Thoracic aorta (tissue), 2 donors: ENCODE results near the gene PTPRE. TPM values are rescaled to one million over a fixed set of nuclear protein-coding genes. Genes with fewer than 3 reads are reported as not detected.
A peak's percentile ranks its signal among the peaks of the same experiment; 100 is the strongest.

Source experiments
- ATAC-seq: fragments of 150-250 bp; one replicate; pipeline ENCODE4 v1.8.0; 2017; ENCODE audit warnings: low read depth; ENCODE audit not compliant: insufficient number of reproducible peaks, low FRiP score
- DNase-seq: peaks from one replicate; pipeline ENCODE4 v3.0.0-alpha.2; 2020; ENCODE audit warnings: low spot score
- H3K27ac ChIP-seq, 2 donors: fragments of 200-600 bp; sonication (generic); 1 replicate in 1 of 2; 2 replicates in 1 of 2; pipeline ENCODE4 v1.5.1; 2016; ENCODE audit warnings: mild to moderate bottlenecking in 2 of 2, moderate library complexity in 2 of 2
- H3K27me3 ChIP-seq: fragments of 200-600 bp; sonication (generic); replicated peaks from 2 replicates; pipeline ENCODE4 v1.6.0; 2016; ENCODE audit warnings: mild to moderate bottlenecking; ENCODE audit not compliant: insufficient read depth
- H3K36me3 ChIP-seq: fragments of 200-600 bp; sonication (generic); one replicate; pipeline ENCODE4 v1.5.1; 2016
- H3K4me1 ChIP-seq, 2 donors: fragments of 200-600 bp; sonication (generic); 1 replicate in 1 of 2; 2 replicates in 1 of 2; pipeline versions ENCODE4 v1.5.1 to v1.6.0; 2016; ENCODE audit warnings: low read depth in 2 of 2, mild to moderate bottlenecking in 1 of 2; ENCODE audit not compliant: control insufficient read depth in 1 of 2
- H3K4me3 ChIP-seq: fragments of 200-600 bp; sonication (generic); 2 replicates; pipeline ENCODE4 v1.5.1; 2016; ENCODE audit warnings: mild to moderate bottlenecking
- H3K9me3 ChIP-seq: fragments of 200-600 bp; sonication (generic); 2 replicates; pipeline ENCODE4 v1.5.1; 2016
- CTCF ChIP-seq: fragments of 200-600 bp; sonication (generic); IDR thresholded peaks from one replicate; pipeline ENCODE4 v1.5.1; 2019; ENCODE audit warnings: antibody characterized with exemption
- total RNA-seq, 2 donors: library from RNA; depleted of rRNA; stranded (reverse); fragments of >200 nt; gene quantifications; one replicate each; pipeline versions ENCODE4 v1.1.0 to v1.2.3, GENCODE V29; 2016

Gene PTPRE
- total RNA-seq, 2 donors from 2014 or later, result 41.9 to 45.1 TPM

GRCh38 chr10:128044186-128044585 lies 137.3 kb downstream of the PTPRE start:
- Histone ChIP-seq H3K36me3 (no peaks in the 10 kb centered on the region), H3K4me3 (no peak overlapping the region), H3K9me3 (no peaks in the 10 kb centered on the region), H3K27ac (no peak overlapping the region), H3K4me1 (peaks cover 7 to 34% of the 10 kb centered on the region in 2 donors), H3K27me3 (no peaks in the 10 kb centered on the region)
- ATAC-seq, result no peak
- no peak for DNase-seq
- no peak for TF ChIP-seq CTCF

GRCh38 chr10:128044961-128045832 lies 138.3 kb downstream of the PTPRE start:
- Histone ChIP-seq H3K9me3 (no peaks in the 10 kb centered on the region), H3K27me3 (no peaks in the 10 kb centered on the region), H3K27ac (no peak overlapping the region), H3K36me3 (no peaks in the 10 kb centered on the region), H3K4me3 (no peak overlapping the region), H3K4me1 (peaks cover 7 to 34% of the 10 kb centered on the region in 2 donors)
- no peak for DNase-seq
- no peak for ATAC-seq
- TF ChIP-seq CTCF, result no peak

- Histone ChIP-seq H3K4me1 (peaks cover 7 to 34% of the 10 kb centered on the region in 2 donors), H3K4me3 (no peak overlapping the region), H3K36me3 (no peaks in the 10 kb centered on the region), H3K9me3 (no peaks in the 10 kb centered on the region), H3K27ac (no peak overlapping the region), H3K27me3 (no peaks in the 10 kb centered on the region)
- DNase-seq (no peak), ATAC-seq (no peak)
- no peak for TF ChIP-seq CTCF
Observed at GRCh38 chr10:128045833-128046120, 138.9 kb downstream of the PTPRE start.

- Histone ChIP-seq H3K27me3 (no peaks in the 10 kb centered on the region), H3K4me3 (no peak overlapping the region), H3K4me1 (peaks cover 7 to 34% of the 10 kb centered on the region in 2 donors), H3K36me3 (no peaks in the 10 kb centered on the region), H3K27ac (peak overlapping the region in 1 of 2 donors; percentile 82), H3K9me3 (no peaks in the 10 kb centered on the region)
- DNase-seq (no peak), ATAC-seq (no peak)
- no peak for TF ChIP-seq CTCF
Observed at GRCh38 chr10:128046156-128046952, 139.5 kb downstream of the PTPRE start.

- peaks cover 7 to 34% of the 10 kb centered on the region in 2 donors for H3K4me1 ChIP-seq
- H3K36me3 ChIP-seq, result no peaks in the 10 kb centered on the region
- ATAC-seq (no peak), DNase-seq (no peak)
- H3K9me3 ChIP-seq, result no peaks in the 10 kb centered on the region
- H3K27ac ChIP-seq, result peak overlapping the region; percentile 66 to 82
- H3K4me3 ChIP-seq, result peak overlapping the region; percentile 58
- no peaks in the 10 kb centered on the region for H3K27me3 ChIP-seq
- TF ChIP-seq CTCF, result no peak
Observed at GRCh38 chr10:128046953-128047290, 140.0 kb downstream of the PTPRE start.
